Keratinocyte (primary cell): ENCODE measurements around the gene ABCA4.

Source experiments
- EZH2 ChIP-seq: IDR thresholded peaks from one replicate; pipeline ENCODE4 v1.6.1; 2012; ENCODE audit warnings: inconsistent platforms, mild to moderate bottlenecking, low read length, moderate library complexity
- TF ChIP-seq, protein P1 (sequence below), 3 experiments: IDR thresholded peaks in 1 of 3; conservative IDR thresholded peaks in 1 of 3; optimal IDR thresholded peaks in 1 of 3; 2 replicates in 2 of 3; 3 replicates in 1 of 3; pipeline versions ENCODE3 to v1.5.1; 2011; ENCODE audit warnings: low read length in 3 of 3, mild to moderate bottlenecking in 3 of 3, moderate library complexity in 2 of 3, control low read depth in 1 of 3, inconsistent platforms in 1 of 3; ENCODE audit not compliant: insufficient read depth in 2 of 3; ENCODE audit errors: extremely low read depth in 1 of 3

DNA sequence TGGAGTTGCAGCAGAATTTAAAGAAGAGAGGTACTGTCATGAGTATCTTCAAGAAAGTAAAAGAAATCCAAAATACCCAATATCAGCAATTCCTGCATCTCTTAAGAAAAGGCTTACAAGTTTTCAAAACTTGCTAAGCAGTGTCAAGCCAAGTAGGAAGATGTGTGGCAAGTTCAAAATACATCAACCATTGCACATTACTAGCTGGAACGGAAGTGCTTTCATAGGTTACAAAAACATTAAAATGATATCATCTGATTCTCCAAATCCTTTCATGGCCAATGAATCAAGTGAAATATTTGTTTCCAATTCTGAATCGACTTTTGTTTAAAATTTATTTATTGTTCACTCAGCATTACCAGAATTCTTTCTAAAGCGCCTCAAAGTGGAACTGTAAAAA is 5.7 kb upstream of the ABCA4 start:
- TF ChIP-seq, protein P1, sequence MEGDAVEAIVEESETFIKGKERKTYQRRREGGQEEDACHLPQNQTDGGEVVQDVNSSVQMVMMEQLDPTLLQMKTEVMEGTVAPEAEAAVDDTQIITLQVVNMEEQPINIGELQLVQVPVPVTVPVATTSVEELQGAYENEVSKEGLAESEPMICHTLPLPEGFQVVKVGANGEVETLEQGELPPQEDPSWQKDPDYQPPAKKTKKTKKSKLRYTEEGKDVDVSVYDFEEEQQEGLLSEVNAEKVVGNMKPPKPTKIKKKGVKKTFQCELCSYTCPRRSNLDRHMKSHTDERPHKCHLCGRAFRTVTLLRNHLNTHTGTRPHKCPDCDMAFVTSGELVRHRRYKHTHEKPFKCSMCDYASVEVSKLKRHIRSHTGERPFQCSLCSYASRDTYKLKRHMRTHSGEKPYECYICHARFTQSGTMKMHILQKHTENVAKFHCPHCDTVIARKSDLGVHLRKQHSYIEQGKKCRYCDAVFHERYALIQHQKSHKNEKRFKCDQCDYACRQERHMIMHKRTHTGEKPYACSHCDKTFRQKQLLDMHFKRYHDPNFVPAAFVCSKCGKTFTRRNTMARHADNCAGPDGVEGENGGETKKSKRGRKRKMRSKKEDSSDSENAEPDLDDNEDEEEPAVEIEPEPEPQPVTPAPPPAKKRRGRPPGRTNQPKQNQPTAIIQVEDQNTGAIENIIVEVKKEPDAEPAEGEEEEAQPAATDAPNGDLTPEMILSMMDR (optimal IDR thresholded peaks at IDR 0.05 in 1 of 3, IDR thresholded peaks at IDR 0.05 in 1 of 3, conservative IDR thresholded peaks at IDR 0.05 in 1 of 3; ENCODE audit: extremely low read depth in 1 of 3, insufficient read depth in 2 of 3, low read length in 3 of 3) = no peak
- TF ChIP-seq EZH2 = no peak
